ENCODE measurements around the gene ARGFX.

ARGFX gene

DNA sequence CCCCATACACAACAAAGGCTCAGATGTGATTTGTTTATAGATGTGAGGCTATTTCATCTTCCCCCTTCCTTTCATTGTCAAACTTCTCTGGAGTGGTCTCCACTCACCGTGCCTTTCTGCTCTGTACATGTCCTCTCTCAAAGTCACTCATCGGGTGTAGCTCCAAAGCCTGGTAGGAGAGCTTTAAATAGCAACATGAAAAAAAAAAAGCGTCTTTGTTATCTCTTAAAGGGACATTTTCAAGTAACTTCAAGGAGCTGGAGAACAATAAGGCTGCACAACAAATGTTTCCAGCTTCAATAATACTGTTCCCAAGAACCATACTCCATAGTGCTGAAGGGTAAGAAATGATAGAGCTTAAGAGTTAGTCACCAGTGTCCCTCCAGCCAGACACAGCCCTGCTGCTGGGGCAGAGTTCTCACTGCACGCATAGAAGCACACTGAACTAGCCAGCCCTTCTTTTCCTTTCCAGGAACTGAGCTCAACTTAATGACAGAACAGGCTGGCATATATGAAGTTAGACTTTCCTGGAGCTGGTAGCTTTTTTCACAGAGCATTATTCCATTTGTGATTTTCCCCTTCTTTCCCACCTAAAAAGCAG, 33.6 kb downstream of the ARGFX start:
- DNase-seq = no peak

GRCh38 chr3:121604759-121605158, 37.0 kb downstream of the ARGFX start:
- no peak for DNase-seq

DNA sequence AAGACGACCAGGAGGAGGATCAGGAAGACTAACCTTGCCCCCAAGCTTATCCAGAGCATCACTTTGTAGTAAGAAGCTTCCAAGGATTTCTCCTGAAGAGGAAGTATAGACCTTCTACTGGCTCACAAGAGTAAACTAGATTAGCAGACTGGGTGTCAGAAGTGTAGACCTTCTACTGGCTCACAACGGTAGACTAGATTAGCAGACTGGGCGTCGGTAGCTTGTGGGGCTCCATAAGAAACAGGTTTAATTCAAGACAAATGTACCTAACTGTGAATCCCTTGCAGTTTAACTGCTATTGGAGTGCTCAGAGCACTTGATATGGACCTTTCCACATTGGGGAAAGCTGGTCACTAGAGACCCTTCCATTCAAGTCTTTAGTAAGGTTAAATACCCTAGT, 38.4 kb downstream of the ARGFX start:
- DNase-seq = no peak
